Left kidney (tissue), 2 donors: ENCODE data around the gene PPP2R5B. TPM values are rescaled to one million over a fixed set of nuclear protein-coding genes. Genes with fewer than 3 reads are reported as not detected.

Experiments used
- DNase-seq: peaks from one replicate; pipeline ENCODE4 v3.0.0-alpha.2; 2013
- polyA plus RNA-seq: library from polyadenylated mRNA; unstranded; fragments of 120-200 nt; gene quantifications from one replicate; pipeline ENCODE4 v1.2.1, GENCODE V29; 2013; ENCODE audit not compliant: insufficient read length

PPP2R5B gene
- polyA plus RNA-seq, 1 donor: 18.5 TPM

GRCh38 chr11:64888406-64888728 is 36.1 kb upstream of the PPP2R5B start:
- no peak for DNase-seq

GRCh38 chr11:64888729-64889511 is 35.6 kb upstream of the PPP2R5B start:
- no peak for DNase-seq

DNA sequence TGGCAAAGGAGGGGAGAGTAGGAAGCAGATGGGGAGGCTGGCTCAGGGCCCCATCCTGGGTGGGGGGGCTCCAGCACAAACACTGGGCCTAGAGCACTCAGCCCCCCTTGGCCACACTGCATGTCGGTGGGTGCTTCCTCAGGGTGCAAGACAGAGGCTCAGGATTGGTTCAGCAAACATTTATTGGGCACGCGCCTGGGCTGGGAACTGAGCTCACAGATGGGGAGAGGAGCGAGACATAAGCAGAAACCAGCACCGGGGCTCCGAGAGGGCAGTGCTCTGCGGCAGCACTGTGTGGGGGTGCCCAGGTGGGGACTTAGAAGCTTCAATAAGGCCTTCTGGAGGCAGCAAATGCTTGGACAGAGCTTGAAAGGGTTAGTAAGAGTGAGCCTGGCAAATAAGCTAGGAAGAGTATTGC is 34.0 kb upstream of the PPP2R5B start:
- no peak for DNase-seq

- no peak for DNase-seq
Observed at GRCh38 chr11:64891215-64891848, 33.2 kb upstream of the PPP2R5B start.

- no peak for DNase-seq
Observed at GRCh38 chr11:64891880-64892279, 32.6 kb upstream of the PPP2R5B start.

DNA sequence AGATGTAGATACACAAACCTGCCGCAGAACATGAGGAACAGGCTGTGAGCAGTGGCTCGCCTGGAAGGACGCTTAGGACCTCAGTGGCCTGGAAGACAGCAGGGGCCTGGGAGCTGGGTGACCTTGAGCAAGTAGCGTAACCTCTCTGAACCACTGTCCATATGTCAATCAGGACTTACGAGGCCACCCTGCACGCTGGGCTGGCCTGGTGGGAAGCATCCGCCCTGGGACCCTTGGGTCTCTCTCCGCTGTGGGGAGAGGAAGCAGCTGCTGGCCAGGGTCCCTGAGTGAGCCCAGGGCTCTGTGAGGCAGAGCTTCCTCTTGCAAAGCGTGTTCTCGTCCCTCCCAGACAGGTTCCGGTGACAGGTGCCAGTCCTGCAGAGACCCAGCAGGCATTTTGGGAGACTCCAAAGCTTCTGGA is 32.1 kb upstream of the PPP2R5B start:
- no peak for DNase-seq

- DNase-seq: no peak
Observed at GRCh38 chr11:64892838-64893193, 31.7 kb upstream of the PPP2R5B start.

DNA sequence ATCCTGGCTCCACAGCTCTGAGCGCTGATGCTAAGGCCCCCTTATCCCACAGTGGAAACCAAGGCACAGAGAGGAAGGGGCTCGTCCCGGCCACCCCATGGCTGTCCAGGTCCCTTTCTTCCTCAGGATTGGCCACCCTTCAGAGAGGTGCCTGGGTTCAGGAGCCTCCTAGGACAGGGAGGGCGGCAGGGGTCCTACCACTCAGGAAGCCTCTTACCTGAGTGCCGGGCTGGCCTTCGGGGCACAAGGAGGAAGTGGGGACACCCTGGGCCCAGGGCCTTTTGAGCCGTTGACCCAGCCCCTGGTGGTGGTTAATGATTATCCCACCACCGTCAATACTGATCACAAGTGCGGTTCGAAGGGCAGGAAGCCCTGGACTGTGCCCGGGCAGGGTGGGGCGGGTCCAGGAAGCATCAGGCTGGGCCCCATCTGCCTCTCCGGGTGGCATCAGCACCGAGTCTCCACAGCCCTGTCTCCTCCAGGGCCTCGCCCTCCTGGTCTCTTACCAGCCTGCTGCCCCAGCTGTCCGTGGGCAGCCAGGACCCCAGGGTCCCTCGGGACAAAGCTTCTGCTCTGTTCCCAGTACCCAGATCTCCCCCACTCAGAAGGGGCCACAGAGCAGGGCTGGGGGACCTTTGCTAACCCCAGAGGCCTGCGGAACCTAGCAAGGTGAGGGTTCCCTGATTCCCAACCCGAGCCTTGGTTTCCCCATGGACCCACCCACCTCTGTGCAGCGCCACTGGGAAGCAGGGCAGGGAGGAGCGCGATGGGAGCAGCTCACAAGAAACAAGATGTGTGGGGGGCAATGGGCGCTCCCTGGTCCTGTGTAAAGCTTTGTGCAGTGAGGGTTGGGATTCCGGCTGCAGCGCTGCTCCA is 31.1 kb upstream of the PPP2R5B start:
- no peak for DNase-seq

GRCh38 chr11:64894070-64894811 is 30.2 kb upstream of the PPP2R5B start:
- no peak for DNase-seq

DNA sequence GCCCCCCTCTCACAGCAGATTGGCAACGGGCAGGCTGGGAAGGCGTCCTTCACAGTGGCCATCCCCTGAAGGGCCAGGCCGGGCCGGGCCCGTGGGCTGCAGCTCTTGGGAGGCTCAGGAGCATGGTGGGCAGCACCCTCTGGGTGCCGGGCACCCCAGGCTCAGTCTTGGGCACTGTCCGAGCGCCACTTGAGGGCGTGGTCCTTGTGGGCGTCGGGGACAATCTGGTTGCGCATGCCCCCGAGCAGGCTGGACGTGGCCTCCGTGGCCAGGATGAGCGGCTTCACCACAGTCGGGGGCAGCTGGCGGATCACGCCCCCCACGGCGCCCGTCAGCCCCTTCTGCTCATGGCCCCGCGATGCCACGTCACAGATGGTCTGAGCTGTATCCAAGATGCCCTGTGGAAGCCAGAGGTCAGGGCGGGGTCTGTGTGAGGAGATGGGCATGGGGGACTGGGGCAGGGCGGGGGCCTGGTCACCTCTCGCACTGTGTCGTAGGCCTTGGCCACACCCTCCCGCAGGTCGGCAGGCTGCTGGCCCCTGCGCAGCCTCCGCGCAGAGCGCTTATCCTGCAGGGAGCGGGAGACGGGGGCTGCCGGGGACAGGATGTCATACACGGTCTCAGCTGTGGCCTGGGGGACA is 29.6 kb upstream of the PPP2R5B start:
- DNase-seq: no peak

DNA sequence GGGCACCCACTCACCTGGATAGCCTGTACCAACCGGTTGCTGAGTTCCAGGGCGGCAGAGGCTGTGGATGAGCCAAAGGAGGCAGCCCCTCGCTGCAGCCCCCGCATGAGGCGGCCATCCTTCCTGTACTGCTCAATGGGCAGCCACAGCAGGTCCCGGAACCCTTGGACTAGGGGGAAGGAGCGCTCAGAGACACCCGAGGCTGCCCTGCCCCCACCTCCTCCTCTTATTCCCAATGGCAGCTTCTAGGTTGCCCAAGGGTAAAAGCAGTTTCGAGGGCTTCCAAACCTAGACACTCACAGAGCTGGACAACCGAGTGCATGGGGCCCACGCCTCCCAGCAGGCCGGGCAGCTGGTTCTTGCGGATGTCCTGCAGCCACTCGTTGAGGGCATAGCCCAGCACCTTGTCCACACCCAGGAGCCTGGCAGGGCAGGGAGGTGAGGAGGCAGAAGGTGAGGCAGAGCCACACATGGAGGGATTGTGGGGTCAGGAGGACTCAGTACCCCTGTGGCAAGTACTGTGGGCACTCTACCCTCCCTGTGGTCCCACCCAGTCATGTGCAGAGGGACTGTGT is 28.0 kb upstream of the PPP2R5B start:
- DNase-seq: no peak

GRCh38 chr11:64897381-64898075 is 27.0 kb upstream of the PPP2R5B start:
- no peak for DNase-seq

- DNase-seq: no peak
Observed at GRCh38 chr11:64898076-64898445, 26.4 kb upstream of the PPP2R5B start.

DNA sequence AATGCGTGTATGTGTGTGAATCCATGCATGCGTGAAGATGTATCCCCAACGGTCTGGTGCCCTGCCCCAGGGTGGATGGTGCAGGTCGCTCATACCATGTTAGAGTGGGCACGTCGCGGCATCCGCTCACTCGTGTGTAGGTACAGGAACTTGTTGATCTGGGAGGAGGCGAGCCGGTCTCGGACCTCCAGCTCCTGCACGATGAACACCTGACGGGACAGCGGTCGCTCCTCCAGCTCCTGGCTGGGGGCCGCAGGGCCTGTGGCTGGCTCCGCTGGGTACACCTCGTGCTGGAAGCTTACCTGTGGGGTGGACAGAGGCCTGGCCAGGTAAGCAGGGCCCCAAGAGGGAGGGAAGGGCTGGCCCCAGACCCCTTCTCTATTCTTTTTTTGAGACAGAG is 25.9 kb upstream of the PPP2R5B start:
- DNase-seq: no peak

DNA sequence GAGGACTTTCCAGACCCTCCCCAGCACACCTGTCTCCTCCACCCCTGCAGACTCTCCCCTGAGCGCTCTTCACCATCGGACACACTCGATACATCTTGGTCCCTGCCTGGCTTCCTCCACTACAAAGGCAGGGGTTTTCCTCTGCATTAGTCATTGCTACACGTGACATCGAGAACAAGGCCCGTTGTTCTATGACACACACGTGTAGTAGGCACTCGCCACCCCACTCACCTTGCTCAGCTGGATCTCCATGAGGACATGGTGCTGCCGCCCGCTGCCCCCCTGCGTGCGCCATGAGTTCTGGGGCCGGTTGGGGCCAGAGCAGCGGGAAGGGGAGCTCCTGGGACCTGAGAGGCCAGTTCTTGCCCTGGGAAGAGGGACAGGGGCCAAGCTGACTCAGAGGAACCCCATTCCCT is 24.2 kb upstream of the PPP2R5B start:
- no peak for DNase-seq

DNA sequence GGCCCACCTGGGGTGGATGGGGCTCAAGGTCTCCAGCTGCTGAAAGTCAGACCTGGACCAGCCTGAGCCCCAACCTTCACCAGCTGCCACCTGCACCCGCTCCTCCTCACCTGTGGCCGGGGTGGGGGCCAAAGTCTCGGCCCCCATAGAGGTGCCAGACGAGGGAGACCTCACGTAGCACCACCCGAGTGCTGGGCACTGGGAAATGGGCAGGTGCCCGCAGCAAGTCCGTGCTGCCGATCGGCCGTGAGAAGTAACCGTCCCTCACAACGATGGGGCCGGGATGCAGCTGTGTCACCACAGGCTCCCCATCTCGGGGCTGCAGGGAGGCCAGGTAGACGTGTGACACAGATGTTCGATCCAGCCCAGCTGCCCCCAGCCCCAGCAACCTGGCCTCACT is 23.7 kb upstream of the PPP2R5B start:
- no peak for DNase-seq

DNA sequence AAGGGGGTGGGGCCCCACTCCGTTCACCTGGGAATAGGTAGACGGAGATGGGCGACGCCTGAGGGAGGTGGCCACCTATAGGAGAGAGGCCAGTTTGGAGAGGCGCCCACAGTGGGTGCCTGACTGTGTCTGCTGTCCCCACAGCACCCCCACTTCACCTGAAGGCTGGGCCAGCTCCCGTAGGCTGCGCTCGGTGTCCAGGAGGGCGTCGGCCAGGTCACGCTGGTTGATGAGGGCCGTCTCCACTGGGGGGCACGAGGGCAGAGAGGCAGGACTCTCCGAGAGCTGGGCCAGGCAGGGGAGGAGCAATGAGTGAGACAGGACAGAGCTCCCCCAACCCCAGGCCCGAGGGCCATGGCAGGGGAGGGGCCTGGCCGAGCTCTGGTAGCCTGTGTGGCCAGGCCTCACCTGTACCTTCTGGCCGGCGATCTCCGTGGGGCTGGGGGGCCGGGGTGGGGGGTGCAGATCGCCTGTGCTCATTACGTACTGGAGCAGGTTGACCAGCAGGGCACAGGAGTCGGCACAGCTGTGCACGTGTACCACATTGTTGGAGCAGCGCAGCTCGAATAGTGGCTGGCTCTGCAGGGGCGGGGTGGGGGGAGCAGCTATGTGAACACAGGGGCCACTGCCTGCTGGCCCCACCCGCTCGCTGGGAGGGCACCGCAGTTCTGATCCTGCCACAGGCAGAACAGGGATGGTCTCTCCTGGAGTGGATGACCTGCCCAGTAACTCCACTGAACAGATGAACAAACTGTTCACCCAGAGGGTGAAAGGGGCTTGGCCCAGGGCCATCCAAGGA is 22.2 kb upstream of the PPP2R5B start:
- no peak for DNase-seq

GRCh38 chr11:64903291-64903833 is 21.1 kb upstream of the PPP2R5B start:
- DNase-seq: no peak

DNA sequence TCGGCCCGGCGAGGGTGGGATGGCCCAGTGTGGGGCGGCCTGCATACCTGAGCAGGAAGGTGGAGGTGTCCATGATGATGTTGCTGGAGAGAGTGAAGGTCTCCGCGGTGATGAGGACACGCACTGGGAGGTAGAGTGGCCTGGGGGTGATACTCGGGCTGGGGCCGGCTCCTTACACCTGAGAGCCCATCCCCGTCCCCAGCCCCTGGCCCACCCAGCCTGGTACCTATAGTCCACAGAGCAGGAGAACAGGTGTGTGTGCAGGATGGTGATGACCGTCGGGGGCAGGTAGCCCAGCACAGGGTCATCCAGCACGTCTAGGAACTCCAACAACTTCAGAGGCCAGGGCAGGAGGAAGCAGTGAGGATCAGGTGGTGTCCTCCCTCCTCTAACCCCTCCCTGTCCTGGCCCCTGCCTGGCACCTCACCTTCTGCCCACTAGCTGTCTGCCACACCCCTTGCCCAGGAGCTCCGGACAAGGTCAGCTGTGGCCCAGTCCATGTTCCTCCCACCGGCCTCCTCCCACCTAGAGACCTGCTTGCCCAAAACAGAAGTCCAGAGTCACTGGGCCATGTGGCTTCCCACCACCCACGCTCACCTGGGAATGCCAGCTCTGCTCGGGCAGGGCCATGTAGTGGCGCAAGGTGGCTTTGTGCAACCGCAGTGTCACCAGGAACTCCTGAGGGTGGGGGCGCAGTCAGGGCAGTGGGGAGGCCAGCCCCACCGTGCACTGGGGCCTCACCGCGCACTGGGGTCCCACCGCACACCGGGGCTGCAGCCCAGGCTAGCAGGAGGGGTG is 18.8 kb upstream of the PPP2R5B start:
- DNase-seq: no peak
